GM19372 (cell line): ENCODE data around the gene CDKN1A.
A peak's percentile ranks its signal among the peaks of the same experiment; 100 is the strongest.
"Not testable (repeated sequence)": the region's sequence is repeated elsewhere in the genome, so short reads cannot be mapped to it uniquely, and the experiment has no call there.

Source experiments
- ATAC-seq: cut with Tn5 transposase; IDR thresholded peaks from one replicate; pipeline ENCODE4 v1.9.1; 2021; ENCODE audit warnings: mild to moderate bottlenecking, low read depth, moderate library complexity; ENCODE audit not compliant: unreplicated experiment

Gene CDKN1A

DNA sequence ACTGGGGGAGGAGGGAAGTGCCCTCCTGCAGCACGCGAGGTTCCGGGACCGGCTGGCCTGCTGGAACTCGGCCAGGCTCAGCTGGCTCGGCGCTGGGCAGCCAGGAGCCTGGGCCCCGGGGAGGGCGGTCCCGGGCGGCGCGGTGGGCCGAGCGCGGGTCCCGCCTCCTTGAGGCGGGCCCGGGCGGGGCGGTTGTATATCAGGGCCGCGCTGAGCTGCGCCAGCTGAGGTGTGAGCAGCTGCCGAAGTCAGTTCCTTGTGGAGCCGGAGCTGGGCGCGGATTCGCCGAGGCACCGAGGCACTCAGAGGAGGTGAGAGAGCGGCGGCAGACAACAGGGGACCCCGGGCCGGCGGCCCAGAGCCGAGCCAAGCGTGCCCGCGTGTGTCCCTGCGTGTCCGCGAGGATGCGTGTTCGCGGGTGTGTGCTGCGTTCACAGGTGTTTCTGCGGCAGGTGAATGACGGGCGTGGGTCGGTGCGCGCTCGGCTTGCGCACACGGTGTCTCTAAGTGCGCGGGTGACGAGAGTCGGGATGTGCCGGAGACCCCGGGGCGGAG lies at the start of gene CDKN1A:
Gene CDKN1A, plus strand, starts transcription at position 227 of the 555 bp plus-strand sequence. CDS start 5,388 bp downstream, outside the sequence.
- ATAC-seq, result peak; percentile 44

DNA sequence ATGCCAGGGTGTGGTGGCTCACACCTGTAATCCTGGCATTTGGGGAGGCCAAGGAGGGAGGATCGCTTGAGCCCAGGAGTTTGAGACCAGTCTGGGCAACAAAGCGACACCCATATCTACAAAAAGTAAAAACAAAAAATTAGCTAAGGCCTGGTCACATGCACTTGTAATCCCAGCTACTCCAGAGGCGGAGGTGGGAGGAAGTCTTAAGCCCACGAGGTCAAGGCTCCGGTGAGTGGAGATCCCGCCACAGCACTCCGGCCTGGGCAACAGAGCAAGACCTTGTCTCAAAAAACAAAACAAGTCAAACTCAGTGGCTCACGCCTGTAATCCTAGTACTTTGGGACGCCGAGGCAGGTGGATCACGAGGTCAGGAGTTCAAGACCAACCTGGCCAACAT lies 48.7 kb upstream of the CDKN1A start:
- ATAC-seq, result no peak

DNA sequence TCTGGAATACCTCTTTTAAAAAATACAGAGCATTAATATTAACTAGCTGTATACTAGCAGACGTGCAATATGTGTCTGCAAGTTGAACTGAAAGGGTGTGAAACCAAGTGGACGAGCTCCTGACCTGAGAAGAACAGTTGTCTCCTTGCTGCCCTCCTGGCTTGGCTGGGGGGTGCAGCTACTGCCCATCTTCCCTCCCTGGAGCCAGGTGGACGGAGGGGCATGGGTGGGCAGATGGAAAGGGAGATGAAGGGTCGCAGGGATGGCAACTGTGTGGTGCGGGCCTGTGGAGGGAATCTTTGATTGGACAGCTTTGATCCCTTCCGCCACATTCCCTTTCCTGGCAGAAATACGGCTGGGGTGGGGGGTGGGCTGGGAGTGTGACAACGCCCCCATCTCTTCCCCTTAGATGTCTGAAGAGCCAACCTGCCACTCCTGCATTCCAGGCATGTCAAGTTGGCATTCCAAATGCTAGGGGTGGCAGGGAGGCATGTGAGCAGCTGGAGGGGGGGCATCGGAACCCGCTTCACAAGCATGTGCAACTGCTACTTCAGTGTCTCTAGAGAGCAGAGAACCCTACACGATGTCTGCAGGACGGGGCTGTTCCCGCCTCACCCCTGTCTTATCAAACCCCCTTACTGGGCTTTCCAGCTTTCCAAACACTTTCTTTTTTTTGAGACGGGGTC lies 47.0 kb upstream of the CDKN1A start:
- no peak for ATAC-seq

DNA sequence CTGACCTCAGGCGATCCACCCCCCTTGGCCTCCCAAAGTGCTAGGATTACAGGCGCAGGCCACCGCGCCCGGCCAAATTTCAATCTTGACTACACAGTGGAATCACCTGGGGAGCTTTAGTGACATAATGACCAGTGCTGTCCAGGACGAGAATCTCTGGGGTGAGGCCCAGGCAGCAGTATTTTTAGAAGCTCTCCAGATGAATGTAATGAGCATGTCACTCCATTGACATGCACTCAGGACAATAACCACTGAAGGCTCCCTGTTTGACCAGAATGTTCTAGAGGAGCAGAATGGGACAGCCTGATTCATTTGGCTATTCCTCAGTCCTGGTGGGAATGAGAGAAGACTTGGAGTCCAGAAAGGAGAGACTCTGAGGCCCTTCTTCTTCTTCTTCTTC lies 45.1 kb upstream of the CDKN1A start:
- no peak for ATAC-seq

DNA sequence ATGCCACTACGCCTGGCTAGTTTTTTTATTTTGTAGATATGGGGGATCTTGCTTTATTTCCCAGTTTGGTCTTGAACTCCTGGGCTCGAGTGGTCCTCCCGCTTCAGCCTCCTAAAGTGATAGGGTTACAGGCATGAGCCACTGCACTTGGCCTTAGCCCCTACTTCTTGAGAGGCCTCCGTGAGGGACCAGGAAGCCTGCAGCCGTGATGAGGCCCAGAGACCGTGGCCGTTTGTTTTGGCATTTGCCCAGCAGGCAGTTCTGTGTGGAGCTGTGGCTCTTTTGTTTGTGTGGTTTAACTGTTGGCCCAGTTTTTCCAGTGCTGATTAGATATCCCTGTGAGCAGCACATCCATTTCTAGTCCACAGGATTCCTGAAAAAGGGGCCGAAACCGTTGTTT lies 44.6 kb upstream of the CDKN1A start:
- ATAC-seq, result no peak

DNA sequence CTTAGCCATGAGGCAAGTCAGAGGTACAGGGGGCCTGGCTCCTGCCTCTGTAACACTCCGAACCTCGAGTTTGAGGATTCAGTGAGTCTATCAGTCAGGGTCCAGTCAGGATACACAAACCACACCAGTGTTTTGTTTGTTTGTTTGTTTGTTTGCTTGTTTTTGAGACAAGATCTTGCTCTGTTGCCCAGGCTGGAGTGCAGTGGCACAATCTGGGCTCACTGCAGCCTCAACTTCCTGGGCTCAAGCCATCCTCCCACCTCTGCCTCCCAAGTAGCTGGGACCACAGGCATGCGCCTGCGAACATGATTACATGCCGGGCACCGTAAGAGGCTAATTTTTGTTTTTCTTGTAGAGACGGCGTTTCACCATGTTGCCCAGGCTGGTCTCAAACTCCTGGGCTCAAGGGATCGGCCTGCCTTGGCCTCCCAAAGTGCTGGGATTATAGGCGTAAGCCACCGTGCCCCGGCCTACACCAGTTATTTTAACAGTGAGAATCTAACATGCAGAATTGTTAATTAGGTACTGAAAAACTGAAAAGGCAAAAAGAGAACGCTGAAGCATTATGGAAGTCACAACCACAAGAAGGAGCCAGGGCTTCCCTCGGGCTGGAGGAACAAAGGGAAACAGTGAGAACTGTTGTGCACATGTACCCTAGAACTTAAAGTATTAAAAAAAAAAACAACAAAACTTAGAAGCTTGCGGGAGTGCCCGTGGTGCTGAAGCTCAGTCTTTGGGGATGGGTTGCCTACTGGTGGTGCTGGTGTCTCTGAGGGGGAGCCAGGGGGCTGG lies 44.0 kb upstream of the CDKN1A start:
- ATAC-seq, result no peak

DNA sequence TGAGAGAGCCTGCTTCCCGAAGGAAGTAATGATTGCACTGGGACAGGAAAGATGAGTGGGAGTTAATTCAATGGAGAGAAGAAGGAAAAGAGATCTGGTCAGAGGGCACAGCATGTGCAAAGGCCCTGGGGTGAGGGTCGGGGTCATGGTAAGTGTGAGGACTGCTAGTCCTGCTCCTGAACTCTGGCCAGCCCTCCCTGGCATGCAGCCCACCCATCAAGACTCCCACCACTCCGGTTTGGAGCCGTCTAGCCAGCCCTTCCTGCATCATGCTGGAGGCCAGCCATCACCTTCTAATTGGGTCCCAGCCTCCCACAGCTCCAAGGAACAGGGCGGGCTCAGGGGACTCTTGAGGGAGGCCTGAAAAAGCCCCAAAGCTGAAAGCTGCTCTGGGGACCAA lies 42.2 kb upstream of the CDKN1A start:
- ATAC-seq, result no peak

DNA sequence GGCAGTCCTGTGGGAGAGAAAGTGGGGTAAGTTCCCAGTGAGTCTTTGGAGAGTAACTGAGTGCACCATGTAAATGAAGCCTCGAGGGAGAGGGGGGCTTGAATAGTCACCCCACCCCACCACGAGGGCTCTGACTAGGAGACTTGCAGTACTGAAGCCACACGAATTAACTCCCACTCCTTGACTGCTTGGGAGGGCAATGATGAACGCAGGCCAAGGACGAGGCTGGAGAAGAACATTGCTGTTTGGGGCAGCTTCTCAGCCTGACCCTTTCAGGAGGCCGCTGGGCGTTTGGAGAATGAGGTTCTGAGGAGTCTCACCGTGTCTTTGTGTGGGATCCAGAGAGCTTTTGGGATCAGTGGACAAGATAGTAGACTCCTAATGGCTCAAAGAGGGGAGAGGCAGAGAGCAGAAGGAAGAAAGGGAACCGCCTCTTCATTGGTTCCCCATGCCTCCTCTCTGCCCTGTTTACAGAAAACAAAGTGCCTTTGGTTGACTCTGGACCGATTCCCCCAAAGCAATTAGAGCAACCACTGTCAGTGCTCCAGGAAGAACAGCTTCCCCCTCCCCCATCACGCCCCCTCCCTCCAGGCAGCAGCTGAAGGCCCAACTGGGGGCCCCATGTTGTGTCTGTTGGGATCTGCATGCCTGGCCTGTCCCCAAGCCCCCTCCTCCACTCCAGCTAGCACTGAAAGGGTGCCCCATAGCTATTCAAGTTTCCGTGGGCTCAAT lies 41.7 kb upstream of the CDKN1A start:
- ATAC-seq, result no peak

DNA sequence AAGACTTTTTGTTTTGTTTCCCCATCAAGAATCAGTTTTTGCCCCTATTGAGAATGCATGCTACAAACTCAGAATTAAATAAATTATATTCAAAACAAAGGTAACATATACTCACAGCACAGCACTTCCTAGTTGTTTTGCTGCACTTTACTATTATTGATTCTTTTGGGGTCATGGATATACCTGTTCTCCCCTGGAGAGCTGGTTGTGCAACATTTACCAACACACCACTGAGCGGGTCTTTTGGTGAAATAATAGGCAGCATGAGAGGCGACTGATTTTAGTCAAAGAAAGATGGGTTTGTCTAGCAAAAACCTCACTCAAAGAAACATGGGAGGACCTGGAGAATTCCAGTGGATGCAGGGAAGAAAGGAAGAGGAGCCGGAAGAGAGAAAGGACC lies 39.9 kb upstream of the CDKN1A start:
- ATAC-seq, result no peak

DNA sequence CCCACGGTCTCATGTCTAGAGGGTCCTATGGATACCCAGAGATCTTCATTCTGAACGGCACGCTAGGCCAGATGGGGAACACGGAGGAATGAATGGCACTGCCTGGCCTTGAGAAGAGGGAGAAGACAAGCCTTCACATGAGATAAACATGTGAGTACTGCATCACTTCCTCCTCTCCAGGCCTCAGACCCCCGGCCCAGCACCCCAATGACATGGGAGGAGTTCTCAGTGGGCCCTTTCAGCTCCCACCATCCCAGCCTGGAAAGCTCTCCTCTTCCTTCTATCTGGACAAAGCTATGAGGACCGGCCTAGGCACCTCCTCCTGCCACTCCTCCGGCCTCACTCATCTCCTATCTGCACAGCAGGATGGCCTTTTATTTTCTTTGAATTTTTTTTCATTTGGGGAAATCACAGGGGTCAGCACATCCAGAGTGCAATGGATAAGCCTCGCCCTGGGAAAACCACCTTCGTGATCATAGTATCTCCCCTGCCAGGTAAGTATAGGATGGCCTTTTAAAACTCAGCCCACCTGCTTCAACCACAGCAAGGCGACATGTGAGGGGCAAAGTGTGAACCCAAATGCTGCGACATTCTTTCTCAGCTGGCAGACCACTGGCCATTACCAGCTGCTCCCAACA lies 39.2 kb upstream of the CDKN1A start:
- ATAC-seq, result no peak

DNA sequence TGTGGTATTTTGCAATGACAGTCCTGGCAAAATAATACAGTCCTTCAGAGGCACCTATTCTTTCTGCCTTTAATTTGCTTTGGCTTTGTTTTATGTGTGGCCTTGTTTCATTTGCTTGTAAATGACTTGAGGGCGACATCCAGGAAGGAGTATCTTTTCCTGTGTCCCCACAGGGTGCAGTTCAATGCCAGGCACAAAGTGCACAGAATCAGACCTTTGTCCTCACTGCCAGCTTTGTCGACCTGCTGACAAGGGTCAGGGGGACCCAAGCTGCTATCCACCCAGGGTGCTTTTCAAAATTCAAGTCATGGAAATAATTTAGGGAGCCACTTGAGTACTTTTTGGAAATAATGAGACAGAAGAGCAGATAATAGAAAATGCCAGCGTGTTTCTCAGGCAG lies 37.0 kb upstream of the CDKN1A start:
- ATAC-seq, result no peak

DNA sequence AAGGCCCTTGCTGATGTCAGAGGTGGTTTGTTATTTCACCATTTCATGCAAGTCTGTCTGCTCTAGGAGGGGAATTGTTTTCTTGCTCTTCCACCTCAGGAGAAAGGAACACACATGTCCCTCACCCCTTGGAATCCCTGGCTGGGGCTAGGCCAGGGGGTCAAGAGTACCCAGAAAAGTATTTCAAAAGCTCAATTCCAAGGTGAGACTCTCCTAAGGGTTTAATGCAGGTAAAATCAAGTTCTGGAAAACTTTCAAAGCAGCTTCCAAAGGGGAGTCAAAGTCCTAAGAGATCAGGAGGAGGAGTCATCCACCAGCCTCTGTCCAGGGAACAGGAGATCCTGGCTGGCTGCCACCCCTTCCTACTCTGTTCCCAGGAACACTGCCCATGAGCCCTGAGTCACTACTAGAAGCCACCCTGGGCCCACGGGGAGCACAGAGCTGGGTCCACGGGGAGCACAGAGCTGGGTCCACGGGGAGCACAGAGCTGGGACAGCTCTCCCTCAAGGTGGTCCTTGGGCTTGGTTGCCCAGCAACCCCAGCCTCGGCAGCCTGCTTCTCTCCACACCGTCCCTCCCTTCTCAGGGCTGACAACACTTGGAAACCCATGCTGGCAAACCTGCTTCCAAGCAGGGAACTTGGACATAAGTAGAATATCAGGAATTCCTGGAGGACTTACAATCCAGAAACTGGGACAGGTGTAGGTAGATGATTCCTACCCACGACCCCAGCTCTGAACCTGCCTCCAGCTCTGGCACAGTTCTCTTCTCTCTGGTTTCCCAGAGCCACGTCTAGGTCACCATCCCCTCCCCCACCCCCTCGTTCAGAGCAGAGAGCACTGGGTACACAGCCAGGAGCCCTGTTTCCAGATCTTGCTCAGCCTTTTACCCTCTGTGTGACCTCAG lies 35.3 kb upstream of the CDKN1A start:
- no peak for ATAC-seq

DNA sequence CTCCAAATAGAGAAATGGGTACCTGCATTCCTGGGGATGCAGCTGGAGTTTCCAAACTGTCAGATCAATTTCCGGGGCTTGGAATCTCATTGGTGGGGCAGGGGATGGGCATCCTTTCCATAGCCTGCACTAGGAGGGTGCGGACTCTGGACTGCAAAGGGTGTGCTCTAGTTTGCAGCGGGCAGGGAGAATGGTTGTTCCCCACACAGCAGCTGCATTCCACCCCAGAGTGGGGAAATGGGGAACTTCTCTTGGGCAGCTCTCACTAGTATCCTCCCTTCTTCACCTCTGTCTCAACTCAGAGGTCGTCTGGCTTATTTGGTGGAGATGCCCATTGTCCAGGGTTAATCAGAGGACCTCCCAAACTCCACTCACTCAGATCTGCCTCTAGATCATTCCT lies 34.5 kb upstream of the CDKN1A start:
- no peak for ATAC-seq

DNA sequence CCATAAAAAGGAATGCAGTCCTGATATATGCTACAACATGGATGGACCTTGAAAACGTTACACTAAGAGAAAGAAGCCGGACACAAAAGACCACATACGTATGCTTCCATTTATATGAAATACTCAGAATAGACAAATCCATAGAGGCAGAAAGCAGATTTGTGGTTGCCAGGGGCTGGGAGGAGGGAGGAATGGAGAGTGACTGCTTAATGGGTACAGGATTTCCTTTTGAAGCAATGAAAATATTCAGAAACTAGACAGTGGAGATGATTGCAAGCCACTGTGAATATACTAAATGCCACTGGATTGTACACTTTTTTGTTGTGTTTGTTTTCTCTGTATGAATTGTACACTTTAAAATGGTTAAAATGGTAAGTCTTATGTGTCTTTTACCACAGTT lies 29.4 kb upstream of the CDKN1A start:
- ATAC-seq, result no peak

DNA sequence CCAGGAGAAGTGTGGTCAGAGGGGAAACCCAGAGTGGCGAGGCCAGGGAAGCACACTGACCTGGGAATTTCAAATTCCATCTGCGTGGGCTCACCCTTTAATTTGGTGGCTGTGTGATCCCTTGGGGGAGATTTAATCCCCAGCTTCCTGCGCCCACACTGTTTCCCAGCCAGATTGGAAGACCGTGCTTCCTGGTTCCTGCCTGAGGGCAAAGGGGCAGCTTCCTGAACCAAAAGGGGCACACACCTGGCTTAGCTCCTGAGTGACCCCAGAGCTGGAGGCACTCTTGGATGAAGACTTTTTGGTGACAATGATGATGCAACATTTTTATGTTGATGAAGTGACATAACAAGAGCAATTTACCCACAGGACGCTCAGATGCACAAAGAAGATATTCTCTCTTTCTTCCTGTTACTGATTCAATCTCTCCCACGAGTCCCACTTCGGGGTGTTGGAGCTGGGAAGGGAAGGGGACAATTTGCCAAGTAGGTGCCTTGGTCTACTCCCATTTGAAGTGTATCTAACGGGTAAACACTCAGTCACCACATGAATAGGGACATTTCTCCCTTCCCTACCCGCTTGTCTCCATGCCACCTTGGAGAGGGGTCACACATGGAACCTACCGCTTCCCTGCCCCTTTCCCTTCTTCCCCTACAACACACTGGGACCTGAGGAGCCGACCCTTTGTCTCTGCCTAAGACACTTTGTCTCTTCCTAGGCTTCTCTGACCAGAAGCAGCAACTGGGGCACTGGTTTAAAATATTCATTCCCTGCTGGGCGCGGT lies 28.6 kb upstream of the CDKN1A start:
- ATAC-seq, result no peak

DNA sequence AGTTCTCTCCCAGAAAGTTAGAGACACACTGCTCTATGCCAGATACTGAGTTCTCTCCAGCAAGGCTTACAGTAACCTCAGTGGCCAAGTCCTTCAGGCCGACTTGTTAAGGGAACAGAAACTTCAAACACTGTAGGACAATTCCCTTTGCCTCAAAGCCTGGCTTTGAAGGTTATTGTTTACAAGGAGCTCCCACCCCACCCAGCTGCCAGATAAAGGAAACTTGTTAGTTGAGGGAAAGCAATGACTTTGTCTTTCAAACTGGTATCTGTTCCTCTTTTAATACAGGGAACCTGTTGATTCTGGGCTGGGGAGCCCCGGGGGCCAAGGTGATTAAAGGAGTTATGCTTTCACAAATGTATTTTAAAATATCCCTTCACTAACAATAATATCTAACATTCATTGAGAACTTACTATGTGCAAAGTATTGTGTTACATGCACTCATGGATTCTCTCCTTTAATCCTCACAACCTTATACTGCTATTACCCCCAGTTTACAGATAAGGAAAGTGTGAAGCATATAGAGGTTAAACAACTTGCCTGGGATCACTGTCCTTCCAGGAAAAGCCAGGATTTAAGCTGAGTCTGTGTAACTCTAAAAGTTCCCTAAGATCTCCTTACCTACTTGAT lies 27.6 kb upstream of the CDKN1A start:
- no peak for ATAC-seq

DNA sequence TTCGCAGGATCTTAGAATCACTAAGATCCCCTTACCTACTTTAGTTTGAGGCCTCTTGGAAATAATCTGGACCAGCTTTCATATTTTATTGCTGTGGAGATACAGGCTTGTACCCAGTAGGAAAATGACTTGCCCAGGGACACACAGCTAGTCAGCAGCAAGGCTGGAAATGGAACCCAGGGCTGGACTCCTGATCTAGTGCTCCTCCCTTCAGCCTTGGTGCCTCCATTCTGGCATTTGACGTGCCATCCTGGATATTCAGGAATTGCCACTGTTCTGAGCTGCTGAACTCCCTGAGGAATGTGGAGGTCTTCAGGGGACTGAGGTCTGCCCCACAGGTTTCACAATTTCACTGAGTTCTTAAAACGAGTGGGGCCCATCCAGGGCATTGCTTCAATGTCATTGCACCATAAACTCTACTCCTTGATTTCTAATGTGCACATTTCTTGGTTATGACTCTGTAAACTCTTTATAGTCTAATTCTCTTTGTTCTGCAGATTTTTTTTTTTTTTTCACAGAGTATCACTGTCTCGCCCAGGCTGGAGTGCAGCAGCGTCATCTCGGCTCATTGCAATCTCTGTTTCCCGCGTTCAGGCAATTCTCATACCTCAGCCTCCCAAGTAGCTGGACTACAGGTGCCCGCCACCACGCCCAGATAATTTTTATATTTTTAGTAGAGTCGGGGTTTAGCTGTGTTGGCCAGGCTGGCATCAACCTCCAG lies 26.7 kb upstream of the CDKN1A start:
- no peak for ATAC-seq

DNA sequence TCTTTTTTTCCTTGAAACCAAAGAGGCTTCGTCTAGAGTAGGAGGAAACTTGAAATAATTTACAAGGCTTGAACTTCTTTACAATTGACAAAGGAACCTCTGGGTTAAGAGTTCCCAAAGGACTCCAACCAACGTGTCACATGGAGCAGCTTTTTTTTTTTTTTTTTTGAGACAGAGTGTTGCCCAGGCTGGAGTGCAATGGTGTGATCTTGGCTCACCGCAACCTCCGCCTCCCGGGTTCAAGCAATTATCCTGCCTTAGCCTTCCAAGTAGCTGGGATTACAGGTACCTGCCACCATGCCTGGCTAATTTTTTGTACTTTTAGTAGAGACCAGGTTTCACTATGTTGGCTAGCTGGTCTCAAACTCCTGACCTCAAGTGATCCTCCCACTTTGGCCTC lies 24.0 kb upstream of the CDKN1A start:
- not testable (repeated sequence) for ATAC-seq
